Measurements from ENCODE around the gene NMBR.
"Not testable (repeated sequence)": the region's sequence is repeated elsewhere in the genome, so short reads cannot be mapped to it uniquely, and the experiment has no call there.

NMBR gene

DNA sequence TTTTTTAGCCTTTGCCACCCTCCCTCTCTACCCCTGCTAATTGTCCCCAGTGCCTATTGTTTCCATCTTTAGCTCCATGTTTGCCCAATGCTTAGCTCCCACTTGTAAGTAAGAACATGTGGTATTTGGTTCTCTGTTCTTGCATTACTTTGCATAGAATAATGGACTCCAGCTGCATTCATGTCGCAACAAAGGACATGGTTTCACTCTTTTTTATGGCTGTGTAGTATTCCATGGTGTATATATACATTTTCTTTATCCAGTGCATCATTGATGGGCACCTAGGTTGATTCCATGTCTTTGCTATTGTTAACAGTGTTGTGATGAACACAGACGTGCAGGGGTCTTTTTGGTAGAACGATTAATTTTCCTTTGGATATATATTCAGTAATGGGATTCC, 118.4 kb downstream of the NMBR start:
- no peaks in the 10 kb centered on the region for H3K4me1 ChIP-seq (ENCODE audit: control insufficient read depth, insufficient read depth, low read length)
- H3K27ac ChIP-seq (ENCODE audit: extremely low read depth, low read depth, low read length): no peak overlapping the region
- ChIA-PET POLR2A (no interaction called here), CTCF (interaction anchor here (0.5 kb wide), 1 partner anchor 761 kb away, joined by 3 read pairs; no protein-coding TSS in a partner anchor)
- no peaks in the 10 kb centered on the region for H3K9me3 ChIP-seq (ENCODE audit: control insufficient read depth, insufficient read depth, low read depth, low read length)
- no peak overlapping the region for H3K4me3 ChIP-seq (ENCODE audit: low read depth, low read length)
- no peaks in the 10 kb centered on the region for H3K36me3 ChIP-seq (ENCODE audit: control insufficient read depth in 2 of 2, insufficient read depth in 1 of 2, low read length in 2 of 2)
- TF ChIP-seq ZNF146 (tag by site-specific recombination; IDR thresholded peaks at IDR 0.05): 0 out of 2 replicates have a peak, but pooled peaks have one; percentile 10
- TF ChIP-seq, protein P1, sequence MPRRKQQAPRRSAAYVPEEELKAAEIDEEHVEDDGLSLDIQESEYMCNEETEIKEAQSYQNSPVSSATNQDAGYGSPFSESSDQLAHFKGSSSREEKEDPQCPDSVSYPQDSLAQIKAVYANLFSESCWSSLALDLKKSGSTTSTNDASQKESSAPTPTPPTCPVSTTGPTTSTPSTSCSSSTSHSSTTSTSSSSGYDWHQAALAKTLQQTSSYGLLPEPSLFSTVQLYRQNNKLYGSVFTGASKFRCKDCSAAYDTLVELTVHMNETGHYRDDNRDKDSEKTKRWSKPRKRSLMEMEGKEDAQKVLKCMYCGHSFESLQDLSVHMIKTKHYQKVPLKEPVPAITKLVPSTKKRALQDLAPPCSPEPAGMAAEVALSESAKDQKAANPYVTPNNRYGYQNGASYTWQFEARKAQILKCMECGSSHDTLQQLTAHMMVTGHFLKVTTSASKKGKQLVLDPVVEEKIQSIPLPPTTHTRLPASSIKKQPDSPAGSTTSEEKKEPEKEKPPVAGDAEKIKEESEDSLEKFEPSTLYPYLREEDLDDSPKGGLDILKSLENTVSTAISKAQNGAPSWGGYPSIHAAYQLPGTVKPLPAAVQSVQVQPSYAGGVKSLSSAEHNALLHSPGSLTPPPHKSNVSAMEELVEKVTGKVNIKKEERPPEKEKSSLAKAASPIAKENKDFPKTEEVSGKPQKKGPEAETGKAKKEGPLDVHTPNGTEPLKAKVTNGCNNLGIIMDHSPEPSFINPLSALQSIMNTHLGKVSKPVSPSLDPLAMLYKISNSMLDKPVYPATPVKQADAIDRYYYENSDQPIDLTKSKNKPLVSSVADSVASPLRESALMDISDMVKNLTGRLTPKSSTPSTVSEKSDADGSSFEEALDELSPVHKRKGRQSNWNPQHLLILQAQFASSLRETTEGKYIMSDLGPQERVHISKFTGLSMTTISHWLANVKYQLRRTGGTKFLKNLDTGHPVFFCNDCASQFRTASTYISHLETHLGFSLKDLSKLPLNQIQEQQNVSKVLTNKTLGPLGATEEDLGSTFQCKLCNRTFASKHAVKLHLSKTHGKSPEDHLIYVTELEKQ (tag by site-specific recombination; IDR thresholded peaks at IDR 0.05; ENCODE audit: borderline replicate concordance): no peak

- H3K9me3 ChIP-seq (ENCODE audit: control insufficient read depth, insufficient read depth, low read depth, low read length); POLR2A ChIA-PET; H3K4me3 ChIP-seq (ENCODE audit: low read depth, low read length); H3K36me3 ChIP-seq (ENCODE audit: control insufficient read depth in 2 of 2, insufficient read depth in 1 of 2, low read length in 2 of 2); H3K4me1 ChIP-seq (ENCODE audit: control insufficient read depth, insufficient read depth, low read length); H3K27ac ChIP-seq (ENCODE audit: extremely low read depth, low read depth, low read length): not testable (repeated sequence)
- CTCF ChIA-PET: interaction anchor here (0.5 kb wide), 1 partner anchor 762 kb away, joined by 3 read pairs; no protein-coding TSS in a partner anchor
These were observed 119.1 kb downstream of the NMBR start for GRCh38 chr6:142027804-142028203.

DNA sequence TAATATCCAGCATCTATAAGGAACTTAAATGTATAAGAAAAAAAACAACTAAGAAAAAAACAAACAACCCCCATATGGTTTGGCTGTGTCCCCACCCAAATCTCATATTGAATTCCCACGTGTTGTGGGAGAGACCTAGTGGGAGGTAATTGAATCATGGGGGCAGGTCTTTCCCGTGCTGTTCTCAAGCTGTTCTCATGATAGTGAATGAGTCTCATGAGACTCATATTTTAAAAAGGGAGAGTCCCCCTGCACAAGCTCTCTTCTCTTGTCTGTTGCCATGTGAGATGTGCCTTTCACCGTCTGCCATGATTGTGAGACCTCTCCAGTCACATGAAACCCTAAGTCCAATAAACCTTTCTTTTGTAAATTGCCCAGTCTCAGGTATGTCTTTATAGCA, 119.8 kb downstream of the NMBR start:
- ChIA-PET POLR2A (no interaction called here), CTCF (no interaction called here)
- TF ChIP-seq ZNF596 (tag by site-specific recombination; IDR thresholded peaks at IDR 0.05) (no peak), SETDB1 (IDR thresholded peaks at IDR 0.05; ENCODE audit: insufficient read length, low read length) (no peak), ZNF449 (tag by site-specific recombination; IDR thresholded peaks at IDR 0.05) (no peak), ZNF548 (tag by site-specific recombination; IDR thresholded peaks at IDR 0.05) (no peak), WT1 (tag by site-specific recombination; IDR thresholded peaks at IDR 0.05) (no peak), ZBTB20 (tag by site-specific recombination; IDR thresholded peaks at IDR 0.05) (no peak), SCRT2 (tag by site-specific recombination; IDR thresholded peaks at IDR 0.05) (no peak), ZNF658 (tag by site-specific recombination; IDR thresholded peaks at IDR 0.05) (no peak)
- Histone ChIP-seq H3K9me3 (ENCODE audit: control insufficient read depth, insufficient read depth, low read depth, low read length) (no peaks in the 10 kb centered on the region), H3K27ac (ENCODE audit: extremely low read depth, low read depth, low read length) (no peak overlapping the region), H3K4me3 (ENCODE audit: low read depth, low read length) (no peak overlapping the region), H3K4me1 (ENCODE audit: control insufficient read depth, insufficient read depth, low read length) (no peaks in the 10 kb centered on the region), H3K36me3 (ENCODE audit: control insufficient read depth in 2 of 2, insufficient read depth in 1 of 2, low read length in 2 of 2) (no peaks in the 10 kb centered on the region)

- ChIA-PET POLR2A (no interaction called here), CTCF (no interaction called here)
- Histone ChIP-seq H3K4me3 (ENCODE audit: low read depth, low read length) (no peak overlapping the region), H3K27ac (ENCODE audit: extremely low read depth, low read depth, low read length) (no peak overlapping the region), H3K9me3 (ENCODE audit: control insufficient read depth, insufficient read depth, low read depth, low read length) (no peaks in the 10 kb centered on the region), H3K36me3 (ENCODE audit: control insufficient read depth in 2 of 2, insufficient read depth in 1 of 2, low read length in 2 of 2) (no peaks in the 10 kb centered on the region), H3K4me1 (ENCODE audit: control insufficient read depth, insufficient read depth, low read length) (no peaks in the 10 kb centered on the region)
- TF ChIP-seq ZNF514 (tag by site-specific recombination; IDR thresholded peaks at IDR 0.05) (no peak), ZNF335 (tag by site-specific recombination; conservative IDR thresholded peaks at IDR 0.05) (no peak), ZNF645 (tag by site-specific recombination; IDR thresholded peaks at IDR 0.05) (no peak), IKZF3 (tag by site-specific recombination; IDR thresholded peaks at IDR 0.05) (no peak), ZNF202 (tag by site-specific recombination; IDR thresholded peaks at IDR 0.05; ENCODE audit: borderline replicate concordance) (no peak), SP3 (tag by site-specific recombination; IDR thresholded peaks at IDR 0.05) (no peak), ZNF544 (tag by site-specific recombination; IDR thresholded peaks at IDR 0.05) (no peak), ZBTB48 (tag by site-specific recombination; IDR thresholded peaks at IDR 0.05) (no peak), ZNF302 (tag by site-specific recombination; IDR thresholded peaks at IDR 0.05; ENCODE audit: low read depth) (no peak), HOXA7 (CRISPR knock-in tag; IDR thresholded peaks at IDR 0.05; ENCODE audit: borderline replicate concordance) (no peak), ZNF792 (tag by site-specific recombination; IDR thresholded peaks at IDR 0.05) (no peak), ZNF174 (tag by site-specific recombination; IDR thresholded peaks at IDR 0.05) (no peak)
- TF ChIP-seq, protein P2, sequence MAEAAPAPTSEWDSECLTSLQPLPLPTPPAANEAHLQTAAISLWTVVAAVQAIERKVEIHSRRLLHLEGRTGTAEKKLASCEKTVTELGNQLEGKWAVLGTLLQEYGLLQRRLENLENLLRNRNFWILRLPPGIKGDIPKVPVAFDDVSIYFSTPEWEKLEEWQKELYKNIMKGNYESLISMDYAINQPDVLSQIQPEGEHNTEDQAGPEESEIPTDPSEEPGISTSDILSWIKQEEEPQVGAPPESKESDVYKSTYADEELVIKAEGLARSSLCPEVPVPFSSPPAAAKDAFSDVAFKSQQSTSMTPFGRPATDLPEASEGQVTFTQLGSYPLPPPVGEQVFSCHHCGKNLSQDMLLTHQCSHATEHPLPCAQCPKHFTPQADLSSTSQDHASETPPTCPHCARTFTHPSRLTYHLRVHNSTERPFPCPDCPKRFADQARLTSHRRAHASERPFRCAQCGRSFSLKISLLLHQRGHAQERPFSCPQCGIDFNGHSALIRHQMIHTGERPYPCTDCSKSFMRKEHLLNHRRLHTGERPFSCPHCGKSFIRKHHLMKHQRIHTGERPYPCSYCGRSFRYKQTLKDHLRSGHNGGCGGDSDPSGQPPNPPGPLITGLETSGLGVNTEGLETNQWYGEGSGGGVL (tag by site-specific recombination; IDR thresholded peaks at IDR 0.05): no peak
These were observed 120.5 kb downstream of the NMBR start for GRCh38 chr6:142026471-142026870.
